Transverse colon (tissue), 4 donors: ENCODE results near the gene ASB9. TPM values are rescaled to one million over a fixed set of nuclear protein-coding genes. Genes with fewer than 3 reads are reported as not detected.

ENCODE experiments used
- DNase-seq: peaks from one replicate; pipeline ENCODE4 v3.0.0-alpha.2; 2019
- H3K27ac ChIP-seq, 4 donors: fragments of 200-600 bp; sonication (generic); 2 replicates each; pipeline ENCODE4 v1.5.1; 2016 to 2018; ENCODE audit warnings: inconsistent platforms in 4 of 4
- H3K27me3 ChIP-seq: fragments of 200-600 bp; sonication (generic); 2 replicates; pipeline ENCODE4 v1.5.1; 2017; ENCODE audit warnings: inconsistent platforms
- H3K36me3 ChIP-seq, 4 donors: fragments of 200-600 bp; sonication (generic); 2 replicates each; pipeline ENCODE4 v1.5.1; 2017 to 2019; ENCODE audit warnings: inconsistent platforms in 4 of 4
- H3K4me1 ChIP-seq, 4 donors: fragments of 200-600 bp; sonication (generic); 2 replicates each; pipeline ENCODE4 v1.5.1; 2017 to 2020; ENCODE audit warnings: inconsistent platforms in 4 of 4
- H3K4me3 ChIP-seq, 4 donors: fragments of 200-600 bp; sonication (generic); 1 replicate in 1 of 4; 2 replicates in 3 of 4; pipeline versions ENCODE4 v1.5.1 to v1.6.1; 2017 to 2019; ENCODE audit warnings: inconsistent platforms in 4 of 4
- H3K9me3 ChIP-seq, 2 donors: fragments of 200-600 bp; sonication (generic); 2 replicates each; pipeline ENCODE4 v1.5.1; 2017 to 2019; ENCODE audit warnings: inconsistent platforms in 2 of 2
- EP300 ChIP-seq: sonication (generic); formaldehyde crosslinking; IDR thresholded peaks from one replicate; pipeline ENCODE4 v1.6.1; 2017; ENCODE audit warnings: antibody characterized with exemption, low read depth
- POLR2A ChIP-seq: fragments of 450-650 bp; IDR thresholded peaks from one replicate; pipeline ENCODE4 v1.6.1; 2016; ENCODE audit warnings: antibody characterized with exemption, mild to moderate bottlenecking, moderate library complexity
- POLR2AphosphoS5 ChIP-seq, 3 donors: sonication (generic); formaldehyde crosslinking; IDR thresholded peaks; one replicate each; pipeline ENCODE4 v1.6.1; 2016; ENCODE audit warnings: antibody characterized with exemption in 3 of 3
- WGBS, 2 donors: methylation state at CpG; one replicate each; pipeline ENCODE4 v1.1.5; 2018; ENCODE audit warnings: low coverage in 1 of 2; 5-methylcytosine and 5-hydroxymethylcytosine counted together
- in situ Hi-C, 4 donors: fragments of 200-750 bp; cut with MboI; loops; one replicate each; pipeline versions ENCODE4 v1.15.0 to v1.15.1; 2017; ENCODE audit warnings: low sequenced_read_pairs in 3 of 4, low pct_ligation_motif_present in 1 of 4, low pct_unique_long_range_greater_than_20kb in 1 of 4
- intact Hi-C: fragments of 100-400 bp; cut with DNase I; formaldehyde crosslinking; loops from one replicate; pipeline ENCODE4 v1.15.1; 2023; ENCODE audit warnings: low total_unique reads
- total RNA-seq, 4 donors: library from RNA; depleted of rRNA; stranded (reverse); fragments of >200 nt; gene quantifications; one replicate each; pipeline ENCODE4 v1.1.0, GENCODE V29; 2016
- TF ChIP-seq, protein P1 (sequence below), 5 experiments: fragments of 200-600 bp in 3 of 5; fragments of 450-650 bp in 2 of 5; sonication (generic) in 3 of 5; IDR thresholded peaks; 1 replicate in 2 of 5; 2 replicates in 3 of 5; pipeline ENCODE4 v1.5.1; 2016 to 2017; ENCODE audit warnings: antibody characterized with exemption in 5 of 5, inconsistent platforms in 3 of 5, mild to moderate bottlenecking in 2 of 5, moderate library complexity in 1 of 5

Gene ASB9, protein sequence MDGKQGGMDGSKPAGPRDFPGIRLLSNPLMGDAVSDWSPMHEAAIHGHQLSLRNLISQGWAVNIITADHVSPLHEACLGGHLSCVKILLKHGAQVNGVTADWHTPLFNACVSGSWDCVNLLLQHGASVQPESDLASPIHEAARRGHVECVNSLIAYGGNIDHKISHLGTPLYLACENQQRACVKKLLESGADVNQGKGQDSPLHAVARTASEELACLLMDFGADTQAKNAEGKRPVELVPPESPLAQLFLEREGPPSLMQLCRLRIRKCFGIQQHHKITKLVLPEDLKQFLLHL
- total RNA-seq, result 1 to 10 TPM in 3 of 4 donors, not detected in 1; 1.8 to 3.0 (median 2.5) TPM

DNA sequence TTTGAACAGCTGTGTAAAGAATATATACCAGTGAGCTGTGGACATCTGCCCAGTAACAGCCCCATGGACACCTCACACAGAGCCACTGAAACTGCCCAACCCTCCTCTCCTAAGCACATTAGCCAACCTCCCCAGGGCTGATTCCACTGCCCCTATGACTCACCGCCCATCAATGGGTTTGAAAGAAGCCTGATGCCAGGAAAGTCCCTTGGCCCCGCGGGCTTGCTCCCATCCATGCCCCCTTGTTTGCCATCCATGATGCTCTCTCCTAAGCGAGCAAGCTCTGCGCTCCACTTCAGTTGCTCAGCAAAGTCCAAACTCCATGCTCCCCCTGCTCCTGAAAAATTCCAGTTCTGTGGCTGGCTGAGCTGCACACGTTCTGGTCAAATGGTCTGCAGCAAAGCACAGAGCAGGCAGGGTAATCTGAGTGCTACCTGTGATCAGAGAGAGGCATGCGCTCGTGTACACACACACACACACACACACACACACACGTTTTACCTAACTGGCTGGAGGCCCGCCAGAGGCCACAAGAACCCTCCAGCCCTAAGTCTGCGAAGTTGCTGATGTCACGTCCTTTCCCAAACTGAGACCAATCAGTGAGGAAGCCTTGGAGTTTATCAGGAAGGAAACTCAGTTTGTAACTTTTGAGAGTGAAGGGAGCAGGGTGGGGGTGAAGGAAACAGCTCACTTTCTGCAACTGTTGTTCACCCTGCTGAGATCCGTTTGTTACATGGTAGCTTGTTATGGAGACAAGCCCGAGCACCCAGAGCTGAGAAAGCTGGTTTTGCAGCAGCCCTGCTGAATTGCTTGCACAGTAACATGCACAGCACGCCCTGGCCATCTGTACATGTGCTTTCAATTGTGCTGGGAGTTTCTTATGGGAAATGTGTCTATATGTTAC is at the start of gene ASB9:
ASB9 (minus strand) TSS at position 466 of the 904 bp plus-strand sequence; CDS start at position 257, 209 bp downstream.
- Histone ChIP-seq H3K27ac (peak within 1 kb of the TSS in 3 of 4 donors; percentile 6 to 59 (median 40)), H3K27me3 (no peaks in the 10 kb centered on the region), H3K36me3 (no peaks in the 10 kb centered on the region), H3K9me3 (no peaks in the 10 kb centered on the region), H3K4me3 (no peak within 1 kb of the TSS), H3K4me1 (no peaks in the 10 kb centered on the region)
- peak; percentile 47 for DNase-seq
- TF ChIP-seq, protein P1, sequence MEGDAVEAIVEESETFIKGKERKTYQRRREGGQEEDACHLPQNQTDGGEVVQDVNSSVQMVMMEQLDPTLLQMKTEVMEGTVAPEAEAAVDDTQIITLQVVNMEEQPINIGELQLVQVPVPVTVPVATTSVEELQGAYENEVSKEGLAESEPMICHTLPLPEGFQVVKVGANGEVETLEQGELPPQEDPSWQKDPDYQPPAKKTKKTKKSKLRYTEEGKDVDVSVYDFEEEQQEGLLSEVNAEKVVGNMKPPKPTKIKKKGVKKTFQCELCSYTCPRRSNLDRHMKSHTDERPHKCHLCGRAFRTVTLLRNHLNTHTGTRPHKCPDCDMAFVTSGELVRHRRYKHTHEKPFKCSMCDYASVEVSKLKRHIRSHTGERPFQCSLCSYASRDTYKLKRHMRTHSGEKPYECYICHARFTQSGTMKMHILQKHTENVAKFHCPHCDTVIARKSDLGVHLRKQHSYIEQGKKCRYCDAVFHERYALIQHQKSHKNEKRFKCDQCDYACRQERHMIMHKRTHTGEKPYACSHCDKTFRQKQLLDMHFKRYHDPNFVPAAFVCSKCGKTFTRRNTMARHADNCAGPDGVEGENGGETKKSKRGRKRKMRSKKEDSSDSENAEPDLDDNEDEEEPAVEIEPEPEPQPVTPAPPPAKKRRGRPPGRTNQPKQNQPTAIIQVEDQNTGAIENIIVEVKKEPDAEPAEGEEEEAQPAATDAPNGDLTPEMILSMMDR (IDR thresholded peaks at IDR 0.05), result no peak
- no peak for TF ChIP-seq POLR2A
- no peak for TF ChIP-seq EP300
- TF ChIP-seq POLR2AphosphoS5 (IDR thresholded peaks at IDR 0.05), result no peak
- in situ Hi-C loops (no loop called here), intact Hi-C loops (no loop called here)
- WGBS, 2 donors, result 41% methylated on average over 15 of the region's 15 CpGs; no CpG with 5 or more reads in 1 of the 2 donors

DNA sequence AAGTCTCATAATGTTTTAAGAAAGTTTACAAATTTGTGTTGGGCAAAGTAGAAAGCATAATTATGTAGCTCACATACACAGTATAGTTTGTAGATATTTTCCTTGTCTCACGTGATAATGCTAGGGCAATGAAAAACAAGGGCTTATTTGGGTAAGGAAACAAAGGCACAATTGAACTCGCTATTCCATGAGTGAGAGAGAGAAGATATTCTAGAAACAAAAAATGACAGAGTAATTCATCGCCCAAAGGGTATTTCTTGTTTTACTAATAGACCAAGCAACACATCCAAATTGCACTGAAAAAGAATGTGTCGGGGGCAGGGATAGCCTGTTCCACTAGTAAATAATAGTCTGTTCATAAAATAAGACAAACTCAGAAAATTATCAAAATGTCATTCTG is 49.2 kb upstream of the ASB9 start:
- in situ Hi-C loops (no loop called here), intact Hi-C loops (no loop called here)
- Histone ChIP-seq H3K9me3 (no peaks in the 10 kb centered on the region), H3K4me3 (no peak overlapping the region), H3K36me3 (no peaks in the 10 kb centered on the region), H3K4me1 (no peaks in the 10 kb centered on the region), H3K27me3 (no peaks in the 10 kb centered on the region), H3K27ac (no peak overlapping the region)
- TF ChIP-seq POLR2AphosphoS5 (IDR thresholded peaks at IDR 0.05) (no peak), EP300 (no peak), POLR2A (no peak)
- TF ChIP-seq, protein P1 (IDR thresholded peaks at IDR 0.05), result no peak
- no peak for DNase-seq
- 83 to 84% methylated on average over 3 to 4 of the region's 4 CpGs for WGBS, 2 donors

DNA sequence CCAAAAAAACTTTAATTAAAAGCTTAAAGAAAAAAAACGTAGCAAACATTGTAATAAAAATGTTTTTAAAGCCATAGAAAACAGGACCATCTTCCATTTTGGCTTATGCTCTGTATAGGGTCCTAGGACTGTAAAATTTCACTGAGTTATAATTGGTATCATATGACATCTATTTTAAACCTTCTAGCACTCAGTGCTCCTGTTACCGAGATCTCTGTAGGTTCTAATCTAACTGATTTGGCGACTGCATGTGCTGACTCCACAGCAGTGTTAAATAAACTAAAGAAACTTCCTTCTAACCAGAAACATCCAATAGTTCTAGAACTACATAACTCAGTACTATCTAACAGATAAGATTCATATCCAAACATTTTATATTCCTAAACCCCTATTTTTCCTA is 45.6 kb upstream of the ASB9 start, which contains the start of gene ASB11:
ASB11 (minus strand) TSS at position 132 of the 400 bp plus-strand sequence; CDS start at position 97, 35 bp downstream.
- H3K27me3 ChIP-seq, result no peaks in the 10 kb centered on the region
- TF ChIP-seq EP300 (no peak), POLR2AphosphoS5 (IDR thresholded peaks at IDR 0.05) (no peak), POLR2A (no peak)
- TF ChIP-seq, protein P1 (IDR thresholded peaks at IDR 0.05), result no peak
- in situ Hi-C loops (no loop called here), intact Hi-C loops (no loop called here)
- H3K27ac ChIP-seq, result no peak within 1 kb of the TSS
- no peaks in the 10 kb centered on the region for H3K4me1 ChIP-seq
- no peak for DNase-seq
- WGBS, 2 donors, result 49 to 76% methylated on average over 2 to 3 of the region's 3 CpGs
- no peaks in the 10 kb centered on the region for H3K9me3 ChIP-seq
- H3K36me3 ChIP-seq, result no peaks in the 10 kb centered on the region
- no peak within 1 kb of the TSS for H3K4me3 ChIP-seq

DNA sequence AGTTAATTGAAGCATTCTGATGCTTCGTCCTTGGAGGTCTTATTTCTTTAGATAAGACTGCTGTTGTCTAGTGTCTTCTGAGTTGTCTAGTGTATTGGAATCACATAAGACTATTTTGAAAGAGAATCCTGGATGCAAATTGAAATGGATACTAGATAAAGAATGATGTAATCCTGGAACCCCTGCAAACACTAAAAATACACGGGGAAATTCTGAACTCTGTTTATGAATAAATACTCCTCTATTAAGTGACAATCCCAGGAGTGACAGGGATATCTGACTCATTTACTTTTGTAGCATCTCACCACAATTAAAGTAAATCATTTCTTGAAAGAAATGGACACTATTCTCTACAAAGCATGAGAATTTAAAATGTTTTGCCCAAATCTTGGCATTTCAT is 44.6 kb upstream of the ASB9 start:
- Histone ChIP-seq H3K27me3 (no peaks in the 10 kb centered on the region), H3K4me1 (no peaks in the 10 kb centered on the region), H3K4me3 (no peak overlapping the region), H3K9me3 (no peaks in the 10 kb centered on the region), H3K36me3 (no peaks in the 10 kb centered on the region), H3K27ac (no peak overlapping the region)
- intact Hi-C loops (no loop called here), in situ Hi-C loops (no loop called here)
- TF ChIP-seq POLR2AphosphoS5 (IDR thresholded peaks at IDR 0.05) (no peak), POLR2A (no peak)
- TF ChIP-seq, protein P1 (IDR thresholded peaks at IDR 0.05), result no peak
- 49 to 80% methylated on average over 1 to 2 of the region's 2 CpGs for WGBS, 2 donors
- no peak for DNase-seq
